HEK293T (cell line): Measurements from ENCODE around the gene SP9.

Source experiments
- CTCF ChIA-PET: fragments of 350-600 bp; formaldehyde crosslinking; extraction: SDS; loops from one replicate; lab custom pipeline; 2021; ENCODE audit warnings: antibody characterized with exemption, inconsistent platforms; lab: Yijun Ruan, JAX
- POLR2A ChIA-PET: fragments of 350-600 bp; formaldehyde crosslinking; extraction: SDS; loops from one replicate; lab custom pipeline; 2020; ENCODE audit warnings: antibody characterized with exemption, inconsistent platforms; lab: Yijun Ruan, JAX
- DNase-seq: peaks from one replicate; pipeline ENCODE4 v3.0.0; 2012; ENCODE audit warnings: mixed read lengths; ENCODE audit errors: extremely low spot score
- ARNT ChIP-seq: fragments of 450-650 bp; IDR thresholded peaks from 2 replicates; pipeline ENCODE4 v1.6.1; 2017; ENCODE audit warnings: mild to moderate bottlenecking
- BHLHE40 ChIP-seq: fragments of 450-650 bp; IDR thresholded peaks from 2 replicates; pipeline ENCODE4 v1.6.1; 2016; ENCODE audit warnings: mild to moderate bottlenecking, moderate library complexity, borderline replicate concordance
- CTBP1 ChIP-seq: fragments of 450-650 bp; IDR thresholded peaks from 2 replicates; pipeline ENCODE4 v1.6.1; 2016; ENCODE audit warnings: borderline replicate concordance
- ELF4 ChIP-seq: fragments of 450-650 bp; IDR thresholded peaks from 2 replicates; pipeline ENCODE4 v1.6.1; 2017; ENCODE audit warnings: antibody characterized with exemption
- FOXA1 ChIP-seq: fragments of 450-650 bp; IDR thresholded peaks from 2 replicates; pipeline ENCODE4 v1.6.1; 2016; ENCODE audit warnings: mild to moderate bottlenecking
- FOXK2 ChIP-seq: fragments of 450-650 bp; IDR thresholded peaks from 2 replicates; pipeline ENCODE4 v1.6.1; 2016; ENCODE audit warnings: mild to moderate bottlenecking
- FOXM1 ChIP-seq: fragments of 450-650 bp; IDR thresholded peaks from 2 replicates; pipeline ENCODE4 v1.6.1; 2017; ENCODE audit warnings: mild to moderate bottlenecking, borderline replicate concordance
- HDGF ChIP-seq: fragments of 450-650 bp; IDR thresholded peaks from 2 replicates; pipeline ENCODE4 v1.6.1; 2017; ENCODE audit warnings: antibody characterized with exemption, borderline replicate concordance
- L3MBTL2 ChIP-seq: fragments of 450-650 bp; conservative IDR thresholded peaks from 2 replicates; pipeline ENCODE4 v1.6.1; 2016; ENCODE audit warnings: mild to moderate bottlenecking
- LEF1 ChIP-seq: fragments of 450-650 bp; IDR thresholded peaks from 2 replicates; pipeline ENCODE4 v1.6.1; 2017; ENCODE audit warnings: mild to moderate bottlenecking, borderline replicate concordance
- NFRKB ChIP-seq: fragments of 450-650 bp; IDR thresholded peaks from 2 replicates; pipeline ENCODE4 v1.6.1; 2016; ENCODE audit warnings: mild to moderate bottlenecking, moderate library complexity
- PKNOX1 ChIP-seq: fragments of 450-650 bp; IDR thresholded peaks from 2 replicates; pipeline ENCODE4 v1.6.1; 2016
- SP1 ChIP-seq: fragments of 450-650 bp; IDR thresholded peaks from 2 replicates; pipeline ENCODE4 v1.6.1; 2017
- SUZ12 ChIP-seq: fragments of 450-650 bp; IDR thresholded peaks from 2 replicates; pipeline ENCODE4 v1.6.1; 2016; ENCODE audit warnings: mild to moderate bottlenecking
- TARDBP ChIP-seq: fragments of 450-650 bp; IDR thresholded peaks from 2 replicates; pipeline ENCODE4 v1.6.1; 2016
- ZNF384 ChIP-seq: fragments of 450-650 bp; IDR thresholded peaks from 2 replicates; pipeline ENCODE4 v1.6.1; 2016

The SP9 gene

GRCh38 chr2:174343623-174344455 is 9.1 kb downstream of the SP9 start:
- ChIA-PET POLR2A (no interaction called here), CTCF (interaction anchor here (0.5 to 1.0 kb wide), 3 partner anchors 10 to 691 kb away, joined by 3 read pairs; no protein-coding TSS in a partner anchor)
- DNase-seq = no peak
- no peak for TF ChIP-seq TARDBP
- no peak for TF ChIP-seq LEF1
- no peak for TF ChIP-seq FOXA1
- TF ChIP-seq HDGF = no peak
- TF ChIP-seq L3MBTL2 = no peak
- no peak for TF ChIP-seq ARNT
- TF ChIP-seq SUZ12 = no peak
- TF ChIP-seq CTBP1 = no peak
- no peak for TF ChIP-seq PKNOX1
- TF ChIP-seq ELF4 = no peak
- TF ChIP-seq SP1 = no peak

GRCh38 chr2:174344716-174345461 is 10.1 kb downstream of the SP9 start:
- POLR2A ChIA-PET = no interaction called here
- CTCF ChIA-PET = interaction anchor here (0.5 to 1.0 kb wide), 3 partner anchors 9 to 692 kb away, joined by 3 read pairs; no protein-coding TSS in a partner anchor
- DNase-seq = no peak
- TF ChIP-seq BHLHE40 (no peak), PKNOX1 (no peak), FOXK2 (no peak), TARDBP (no peak), FOXA1 (no peak), HDGF (no peak)

- DNase-seq = no peak
- POLR2A ChIA-PET = no interaction called here
- TF ChIP-seq L3MBTL2 (no peak), ARNT (no peak), ELF4 (no peak), SUZ12 (no peak), BHLHE40 (no peak), ZNF384 (no peak), FOXM1 (no peak), PKNOX1 (no peak), FOXK2 (no peak), SP1 (no peak), HDGF (no peak), CTBP1 (no peak), TARDBP (no peak), NFRKB (no peak), LEF1 (no peak), FOXA1 (no peak)
- CTCF ChIA-PET = interaction anchor here (0.6 to 1.1 kb wide), 5 partner anchors 19 to 517 kb away, joined by 3 to 6 read pairs (median 4); no protein-coding TSS in a partner anchor
Observed at GRCh38 chr2:174350018-174350417, 15.3 kb downstream of the SP9 start.

- CTCF ChIA-PET = interaction anchor here (0.6 to 1.1 kb wide), 3 partner anchors 18 to 197 kb away, joined by 3 to 5 read pairs (median 4); no protein-coding TSS in a partner anchor
- TF ChIP-seq HDGF = no peak
- no peak for TF ChIP-seq FOXA1
- no peak for TF ChIP-seq FOXK2
- no peak for TF ChIP-seq L3MBTL2
- no peak for TF ChIP-seq TARDBP
- TF ChIP-seq ARNT = no peak
- no peak for TF ChIP-seq LEF1
- no peak for TF ChIP-seq CTBP1
- no peak for TF ChIP-seq SUZ12
- POLR2A ChIA-PET = no interaction called here
- no peak for DNase-seq
Observed at GRCh38 chr2:174350593-174351181, 15.9 kb downstream of the SP9 start.

GRCh38 chr2:174353004-174353403 is 18.2 kb downstream of the SP9 start:
- DNase-seq = no peak
- ChIA-PET POLR2A (no interaction called here), CTCF (interaction anchor here (0.7 kb wide), 1 partner anchor 9 kb away, joined by 3 read pairs; no protein-coding TSS in a partner anchor)
- TF ChIP-seq BHLHE40 = no peak
- TF ChIP-seq LEF1 = no peak
- TF ChIP-seq PKNOX1 = no peak
- no peak for TF ChIP-seq FOXM1
- TF ChIP-seq SP1 = no peak
- TF ChIP-seq SUZ12 = no peak
